A549 (cell line): ENCODE results near the gene APH1B. TPM values are rescaled to one million over a fixed set of nuclear protein-coding genes. Genes with fewer than 3 reads are reported as not detected.

ENCODE experiments used
- ATAC-seq, 2 experiments: fragments of 200-7000 bp in 1 of 2; fragments of >200 bp in 1 of 2; cut with Nextera tagmentation in 1 of 2; cut with Tn5 transposase in 1 of 2; 3 replicates each; pipeline versions ENCODE4 v1.8.0 to v1.9.1; 2018 to 2020; ENCODE audit warnings: mild to moderate bottlenecking in 1 of 2, moderate library complexity in 1 of 2
- CTCF ChIA-PET: fragments of 300-600 bp; sonication (Branson Sonifier 250); formaldehyde crosslinking; extraction: SDS; loops from one replicate; lab custom pipeline; 2021; ENCODE audit warnings: antibody characterized with exemption, inconsistent platforms; lab: Yijun Ruan, JAX
- POLR2A ChIA-PET: fragments of 350-600 bp; formaldehyde crosslinking; extraction: SDS; loops from one replicate; lab custom pipeline; 2021; ENCODE audit warnings: antibody characterized with exemption, inconsistent platforms; lab: Yijun Ruan, JAX
- DNase-seq, 2 experiments: peaks; one replicate each; pipeline versions ENCODE4 v3.0.0 to v3.0.0-alpha.2; 2011 to 2016; ENCODE audit warnings: low read depth in 1 of 2, low spot score in 1 of 2
- FAIRE-seq: peaks from 2 replicates; lab custom pipeline; 2011; peaks lifted over from hg19 to GRCh38; lab: Jason Lieb, UNC
- H3K27ac ChIP-seq, 2 experiments: fragments of >200 bp; sonication (Bioruptor Twin); formaldehyde crosslinking; 3 replicates each; pipeline ENCODE4 v1.5.1; 2016 to 2017
- H3K4me1 ChIP-seq: fragments of >200 bp; sonication (Bioruptor Twin); formaldehyde crosslinking; 3 replicates; pipeline ENCODE4 v1.6.1; 2016
- H3K4me2 ChIP-seq: fragments of >200 bp; sonication (Bioruptor Twin); formaldehyde crosslinking; 3 replicates; pipeline ENCODE4 v1.6.1; 2016
- H3K4me3 ChIP-seq: fragments of >200 bp; sonication (Bioruptor Twin); formaldehyde crosslinking; 3 replicates; pipeline ENCODE4 v1.5.1; 2016
- H3K9me3 ChIP-seq: fragments of >200 bp; sonication (Bioruptor Twin); formaldehyde crosslinking; 3 replicates; pipeline ENCODE4 v1.6.1; 2016
- BHLHE40 ChIP-seq: IDR thresholded peaks from 2 replicates; pipeline ENCODE4 v1.6.1; 2012; ENCODE audit warnings: low read depth, low read length, inconsistent platforms
- CBX8 ChIP-seq: fragments of 200-600 bp; sonication (generic); IDR thresholded peaks from 2 replicates; pipeline ENCODE4 v1.6.1; 2016
- CEBPB ChIP-seq, 2 experiments: fragments of >200 bp in 1 of 2; sonication (Bioruptor Twin) in 1 of 2; formaldehyde crosslinking in 1 of 2; IDR thresholded peaks; 2 replicates each; pipeline ENCODE4 v1.6.1; 2012 to 2016
- CHD2 ChIP-seq: fragments of 150-350 bp; IDR thresholded peaks from 2 replicates; pipeline ENCODE4 v1.6.1; 2014; ENCODE audit warnings: low read length; ENCODE audit not compliant: partially characterized antibody
- CTCF ChIP-seq: fragments of >200 bp; sonication (Bioruptor Twin); formaldehyde crosslinking; IDR thresholded peaks from 3 replicates; pipeline ENCODE4 v1.5.1; 2016
- ELK1 ChIP-seq: fragments of 150-350 bp; IDR thresholded peaks from 2 replicates; pipeline ENCODE4 v1.6.1; 2014; ENCODE audit warnings: low read depth, mild to moderate bottlenecking, low read length
- ESRRA ChIP-seq: fragments of 150-350 bp; IDR thresholded peaks from 2 replicates; pipeline ENCODE4 v1.6.1; 2014; ENCODE audit warnings: mild to moderate bottlenecking, low read length, borderline replicate concordance
- FOSB ChIP-seq: fragments of 250-450 bp; sonication (Bioruptor Pico); IDR thresholded peaks from 2 replicates; pipeline ENCODE4 v1.5.0; 2020; ENCODE audit warnings: mild to moderate bottlenecking, moderate library complexity
- GATA3 ChIP-seq: IDR thresholded peaks from 2 replicates; pipeline ENCODE4 v1.6.1; 2012; ENCODE audit warnings: borderline replicate concordance
- HDAC2 ChIP-seq: fragments of 200-600 bp; sonication (generic); IDR thresholded peaks from 2 replicates; pipeline ENCODE4 v1.6.1; 2016
- HES2 ChIP-seq: fragments of >200 bp; sonication (Bioruptor Twin); formaldehyde crosslinking; IDR thresholded peaks from 2 replicates; pipeline ENCODE4 v1.6.1; 2016
- HEYL ChIP-seq: fragments of 250-450 bp; sonication (Bioruptor Pico); IDR thresholded peaks from 2 replicates; pipeline ENCODE4 v1.8.0; 2021; ENCODE audit warnings: mild to moderate bottlenecking, moderate library complexity
- HOXB13 ChIP-seq: fragments of 250-450 bp; sonication (Bioruptor Pico); IDR thresholded peaks from 2 replicates; pipeline ENCODE4 v1.5.0; 2020; ENCODE audit warnings: low read depth, mild to moderate bottlenecking, moderate library complexity
- HOXB5 ChIP-seq: fragments of 250-450 bp; sonication (Bioruptor Pico); IDR thresholded peaks from 2 replicates; pipeline ENCODE4 v1.5.0; 2020; ENCODE audit warnings: mild to moderate bottlenecking, moderate library complexity
- JUNB ChIP-seq: fragments of >200 bp; sonication (Bioruptor Twin); formaldehyde crosslinking; IDR thresholded peaks from 2 replicates; pipeline ENCODE4 v1.6.1; 2016
- KDM1A ChIP-seq: fragments of 200-600 bp; sonication (generic); IDR thresholded peaks from 2 replicates; pipeline ENCODE4 v1.6.1; 2016; ENCODE audit warnings: low read depth, mild to moderate bottlenecking
- KDM5A ChIP-seq: fragments of 200-600 bp; sonication (generic); IDR thresholded peaks from 2 replicates; pipeline ENCODE4 v1.6.1; 2016; ENCODE audit warnings: antibody characterized with exemption, mild to moderate bottlenecking
- MYC ChIP-seq: IDR thresholded peaks from 2 replicates; pipeline ENCODE4 v1.6.1; 2012; ENCODE audit warnings: mild to moderate bottlenecking, inconsistent platforms, low read length, improper control_type of control experiment, borderline replicate concordance
- NFE2L2 ChIP-seq: fragments of 150-350 bp; conservative IDR thresholded peaks from 2 replicates; pipeline ENCODE4 v1.6.1; 2014; ENCODE audit warnings: low read length
- NPAS2 ChIP-seq: fragments of 250-450 bp; sonication (Bioruptor Pico); IDR thresholded peaks from 2 replicates; pipeline ENCODE4 v1.8.0; 2022; ENCODE audit warnings: mild to moderate bottlenecking, moderate library complexity, borderline replicate concordance
- NR3C1 ChIP-seq: fragments of >200 bp; sonication (Bioruptor Twin); formaldehyde crosslinking; IDR thresholded peaks from 3 replicates; pipeline ENCODE4 v1.6.1; 2017
- PHF8 ChIP-seq: fragments of 200-600 bp; sonication (generic); IDR thresholded peaks from 2 replicates; pipeline ENCODE4 v1.6.1; 2016; ENCODE audit warnings: low read depth, mild to moderate bottlenecking, antibody characterized with exemption, moderate library complexity, borderline replicate concordance
- POLR2A ChIP-seq: IDR thresholded peaks from 2 replicates; pipeline ENCODE4 v1.6.1; 2012; ENCODE audit warnings: mild to moderate bottlenecking, low read length
- RAD21 ChIP-seq, 2 experiments: fragments of >200 bp in 1 of 2; sonication (Bioruptor Twin) in 1 of 2; formaldehyde crosslinking in 1 of 2; IDR thresholded peaks in 1 of 2; conservative IDR thresholded peaks in 1 of 2; 2 replicates in 1 of 2; 3 replicates in 1 of 2; pipeline ENCODE4 v1.6.1; 2012 to 2018; ENCODE audit warnings: inconsistent platforms in 1 of 2
- RCOR1 ChIP-seq: fragments of 150-350 bp; IDR thresholded peaks from 2 replicates; pipeline ENCODE4 v1.6.1; 2014; ENCODE audit warnings: antibody characterized with exemption, low read length, low read depth
- RFX5 ChIP-seq: fragments of 450-650 bp; IDR thresholded peaks from 2 replicates; pipeline ENCODE4 v1.7.1; 2014; ENCODE audit warnings: antibody characterized with exemption, mild to moderate bottlenecking, moderate library complexity
- RNF2 ChIP-seq: fragments of 200-600 bp; sonication (generic); IDR thresholded peaks from 2 replicates; pipeline ENCODE4 v1.6.1; 2016; ENCODE audit warnings: low read depth, mild to moderate bottlenecking, antibody characterized with exemption, moderate library complexity, borderline replicate concordance
- SMC3 ChIP-seq: fragments of >200 bp; sonication (Bioruptor Twin); formaldehyde crosslinking; IDR thresholded peaks from 3 replicates; pipeline ENCODE4 v1.6.1; 2018; ENCODE audit warnings: inconsistent platforms
- SREBF2 ChIP-seq: fragments of 450-650 bp; IDR thresholded peaks from 2 replicates; pipeline ENCODE4 v1.6.1; 2014; ENCODE audit warnings: mild to moderate bottlenecking, moderate library complexity
- TFCP2L1 ChIP-seq: fragments of 250-450 bp; sonication (Bioruptor Pico); IDR thresholded peaks from 2 replicates; pipeline ENCODE4 v1.5.0; 2021; ENCODE audit warnings: mild to moderate bottlenecking
- ZFP36 ChIP-seq: fragments of 450-650 bp; IDR thresholded peaks from 2 replicates; pipeline ENCODE4 v1.6.1; 2014; ENCODE audit warnings: borderline replicate concordance; ENCODE audit not compliant: partially characterized antibody
- ZNF302 ChIP-seq: fragments of 250-450 bp; sonication (Bioruptor Pico); IDR thresholded peaks from 2 replicates; pipeline ENCODE4 v1.9.0; 2021; ENCODE audit warnings: inconsistent platforms, mild to moderate bottlenecking, moderate library complexity
- ZSCAN20 ChIP-seq: fragments of 250-450 bp; sonication (Bioruptor Pico); IDR thresholded peaks from 2 replicates; pipeline ENCODE4 v1.8.0; 2022; ENCODE audit warnings: mild to moderate bottlenecking, moderate library complexity
- WGBS: methylation state at CpG from one replicate; pipeline ENCODE4 v1.1.6; 2017; ENCODE audit errors: missing lambda C conversion rate; 5-methylcytosine and 5-hydroxymethylcytosine counted together
- polyA plus RNA-seq, 4 experiments: library from polyadenylated mRNA; depleted of rRNA in 3 of 4; stranded (reverse); fragments of >200 nt; fragmentation: RNase III in 1 of 4; extraction: RNeasy Plus Mini Kit Qiagen cat#74134 plus additional on column Dnase treatment in 1 of 4; gene quantifications; 2 replicates in 3 of 4; 3 replicates in 1 of 4; pipeline ENCODE4 v1.2.3, GENCODE V29; 2011 to 2017

APH1B gene
- polyA plus RNA-seq, 2 of the 4 experiments (the other 2 are of a cell fraction): 16.4 to 28.5 TPM

GRCh38 chr15:63288342-63288741 is 10.9 kb downstream of the APH1B start:
- peaks cover 9% of the 10 kb centered on the region; the same call in 2 of the 3 replicates for H3K4me1 ChIP-seq
- FAIRE-seq: no peak
- H3K4me3 ChIP-seq: no peak overlapping the region
- no peaks in the 10 kb centered on the region for H3K9me3 ChIP-seq
- WGBS: 49% methylated on average over 1 of the region's 1 CpG
- H3K27ac ChIP-seq: peak overlapping the region in 1 of 2 experiments; percentile 22; a peak in 2 of 6 replicates
- POLR2A ChIA-PET: interaction anchor here (0.6 to 1.3 kb wide), 2 partner anchors 149 to 311 kb away, joined by 3 read pairs; no protein-coding TSS in a partner anchor
- CTCF ChIA-PET: interaction anchor here (0.6 to 12.5 kb wide), 54 partner anchors 9 to 470 kb away, joined by 3 to 163 read pairs (median 4); partner anchors contain the start of genes APH1B and CA12
- peak in 1 of 2 experiments; percentile 33 for DNase-seq
- no peak for TF ChIP-seq BHLHE40
- no peak for TF ChIP-seq NPAS2 (CRISPR knock-in tag)
- TF ChIP-seq ZFP36: no peak
- TF ChIP-seq NFE2L2: no peak
- no peak for TF ChIP-seq CEBPB (IDR thresholded peaks at IDR 0.05)
- no peak for TF ChIP-seq RCOR1
- TF ChIP-seq KDM5A: no peak
- no peak for TF ChIP-seq MYC
- TF ChIP-seq FOSB (CRISPR knock-in tag): no peak
- no peak for TF ChIP-seq GATA3
- no peak for TF ChIP-seq NR3C1
- TF ChIP-seq HOXB13 (CRISPR knock-in tag): no peak
- no peak for TF ChIP-seq ZNF302 (CRISPR knock-in tag)
- H3K4me2 ChIP-seq: peak overlapping the region; percentile 30; the same call in 2 of the 3 replicates
- peak; percentile 54 to 64; a peak in 5 of 6 replicates for ATAC-seq

GRCh38 chr15:63288778-63289378 is 11.5 kb downstream of the APH1B start:
- Histone ChIP-seq H3K9me3 (no peaks in the 10 kb centered on the region), H3K4me1 (peaks cover 9% of the 10 kb centered on the region; the same call in 2 of the 3 replicates), H3K27ac (peak overlapping the region in 1 of 2 experiments; percentile 22; a peak in 2 of 6 replicates), H3K4me2 (peak overlapping the region; percentile 30; the same call in 2 of the 3 replicates), H3K4me3 (no peak overlapping the region)
- FAIRE-seq (peak; percentile 97), DNase-seq (peak; percentile 63 to 86), ATAC-seq (peak; percentile 74 to 88; a peak in 5 of 6 replicates)
- ChIA-PET CTCF (interaction anchor here (0.6 to 12.5 kb wide), 54 partner anchors 8 to 777 kb away, joined by 3 to 163 read pairs (median 4); partner anchors contain the start of genes APH1B and CA12), POLR2A (no interaction called here)
- under 1% methylated on average over 4 of the region's 4 CpGs for WGBS
- no peak for TF ChIP-seq JUNB
- TF ChIP-seq CTCF: peak; percentile 98
- TF ChIP-seq CBX8: no peak
- TF ChIP-seq RNF2: no peak
- no peak for TF ChIP-seq MYC
- TF ChIP-seq SMC3: peak; percentile 97
- TF ChIP-seq RAD21 (conservative IDR thresholded peaks at IDR 0.05 in 1 of 2, IDR thresholded peaks at IDR 0.05 in 1 of 2): peak; percentile 97 to 98
- no peak for TF ChIP-seq SREBF2
- TF ChIP-seq ZFP36: no peak
- TF ChIP-seq GATA3: no peak

GRCh38 chr15:63291507-63291906 is 14.1 kb downstream of the APH1B start:
- Histone ChIP-seq H3K4me2 (no peak overlapping the region), H3K27ac (no peak overlapping the region), H3K4me1 (peaks cover 9% of the 10 kb centered on the region; the same call in 2 of the 3 replicates), H3K9me3 (no peaks in the 10 kb centered on the region), H3K4me3 (no peak overlapping the region)
- DNase-seq: peak in 1 of 2 experiments; percentile 17
- FAIRE-seq: no peak
- ChIA-PET POLR2A (interaction anchor here (1.0 kb wide), 1 partner anchor 104 kb away, joined by 3 read pairs; no protein-coding TSS in a partner anchor), CTCF (interaction anchor here (0.7 to 12.5 kb wide), 27 partner anchors 8 to 776 kb away, joined by 3 to 163 read pairs (median 4); partner anchors contain the start of gene APH1B)
- no peak for ATAC-seq
- no peak for TF ChIP-seq RFX5
- no peak for TF ChIP-seq CBX8
- TF ChIP-seq POLR2A: no peak
- no peak for TF ChIP-seq HEYL
- TF ChIP-seq KDM1A: no peak
- no peak for TF ChIP-seq ESRRA
- TF ChIP-seq HES2: no peak
- TF ChIP-seq HDAC2: no peak
- no peak for TF ChIP-seq HOXB5 (CRISPR knock-in tag)
- no peak for TF ChIP-seq CHD2
- no peak for TF ChIP-seq ZSCAN20 (CRISPR knock-in tag)
- no peak for TF ChIP-seq KDM5A
- TF ChIP-seq MYC: no peak
- TF ChIP-seq PHF8: no peak
- no peak for TF ChIP-seq TFCP2L1 (CRISPR knock-in tag)
- TF ChIP-seq GATA3: no peak
- TF ChIP-seq ZNF302 (CRISPR knock-in tag): no peak
- TF ChIP-seq ELK1: no peak
